Psoas muscle (tissue), 8 donors: ENCODE results near the gene SPARC. TPM values are rescaled to one million over a fixed set of nuclear protein-coding genes. Genes with fewer than 3 reads are reported as not detected.

ENCODE experiments used
- ATAC-seq, 4 donors: fragments of 200-7000 bp; cut with Tn5 transposase; one replicate each; pipeline ENCODE4 v1.9.1; 2020; ENCODE audit warnings: moderate library complexity in 3 of 4, mild to moderate bottlenecking in 2 of 4
- DNase-seq, 2 donors: peaks; one replicate each; pipeline ENCODE4 v3.0.0-alpha.2; 2020
- H3K27ac ChIP-seq: fragments of 200-600 bp; one replicate; pipeline ENCODE4 v1.8.0; 2022
- H3K27me3 ChIP-seq, 3 donors: fragments of 200-600 bp in 1 of 3; one replicate each; pipeline versions ENCODE4 v1.6.1 to v1.8.0; 2013 to 2022; ENCODE audit warnings: low read length in 2 of 3, mild to moderate bottlenecking in 2 of 3, moderate library complexity in 1 of 3; ENCODE audit not compliant: insufficient read depth in 3 of 3
- H3K36me3 ChIP-seq, 2 donors: fragments of 200-600 bp in 1 of 2; one replicate each; pipeline versions ENCODE4 v1.6.1 to v1.8.0; 2013 to 2022; ENCODE audit warnings: low read depth in 1 of 2, mild to moderate bottlenecking in 1 of 2, moderate library complexity in 1 of 2; ENCODE audit not compliant: insufficient read depth in 1 of 2
- H3K4me1 ChIP-seq: fragments of 200-600 bp; one replicate; pipeline ENCODE4 v1.8.0; 2022
- H3K4me3 ChIP-seq: fragments of 200-600 bp; one replicate; pipeline ENCODE4 v1.8.0; 2022; ENCODE audit warnings: mild to moderate bottlenecking
- H3K9me3 ChIP-seq: fragments of 200-600 bp; one replicate; pipeline ENCODE4 v1.8.0; 2022
- WGBS, 3 donors: extraction: QIAGEN DNeasy Blood & Tissue Kit; methylation state at CpG; one replicate each; pipeline versions ENCODE4 v1.1.6 to v1.1.7; 2013; 5-methylcytosine and 5-hydroxymethylcytosine counted together
- intact Hi-C, 2 donors: fragments of 100-400 bp; cut with DNase I; formaldehyde crosslinking; loops; one replicate each; pipeline versions ENCODE4 v1.11.0 to v1.14.2; 2022
- long read RNA-seq, 2 donors: library from polyadenylated mRNA; unstranded; transcript quantifications; one replicate each; pipeline ENCODE4 v2.0.0, GENCODE V29; 2021
- polyA plus RNA-seq, 3 donors: library from polyadenylated mRNA; stranded (reverse); fragments of 200-250 nt; gene quantifications; one replicate each; pipeline ENCODE4 v1.2.3, GENCODE V29; 2013
- total RNA-seq, 4 donors: library from RNA; stranded (reverse); fragmentation: NEBNext Ultra II Directional in 2 of 4; extraction: Animal tissue kit (Norgen Biotek cat#: 25700) in 2 of 4; gene quantifications; one replicate each; pipeline versions ENCODE4 v1.2.1 to v1.2.4, GENCODE V29; 2021 to 2023
- TF ChIP-seq, protein P1 (sequence below): fragments of 200-600 bp; IDR thresholded peaks from one replicate; pipeline ENCODE4 v1.8.0; 2022; ENCODE audit warnings: antibody characterized with exemption
- donor health status: healthy with polysubstance abuse.
- donor health status: DM: no; HTN: no; CAD: no; lungs with moderate emphysema.
- donor health status: Bipolar disorder and iron deficiency.
- donor health status: healthy.
- donor health status: DM: yes; HTN: yes; CAD: no.
- donor health status: DM: no; HTN: no; CAD: no.
- donor health status: DM: no; HTN: no; CAD: no.
- donor health status: DM: yes; HTN: yes; CAD: no.

SPARC gene, protein sequence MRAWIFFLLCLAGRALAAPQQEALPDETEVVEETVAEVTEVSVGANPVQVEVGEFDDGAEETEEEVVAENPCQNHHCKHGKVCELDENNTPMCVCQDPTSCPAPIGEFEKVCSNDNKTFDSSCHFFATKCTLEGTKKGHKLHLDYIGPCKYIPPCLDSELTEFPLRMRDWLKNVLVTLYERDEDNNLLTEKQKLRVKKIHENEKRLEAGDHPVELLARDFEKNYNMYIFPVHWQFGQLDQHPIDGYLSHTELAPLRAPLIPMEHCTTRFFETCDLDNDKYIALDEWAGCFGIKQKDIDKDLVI
- total RNA-seq (100 to 1,000 TPM; 175 to 687 (median 372) TPM), polyA plus RNA-seq (100 to 1,000 TPM; 111 to 331 (median 170) TPM)
- long read RNA-seq, donor 1, transcript SPARC-202 (4 exons, 1,598 nt) = minor isoform, 5 of 138 reads
- long read RNA-seq, donor 1, transcript SPARC-201 (10 exons, 3,701 nt) = major isoform, 92 of 138 reads
- long read RNA-seq, donor 1, partial matches to known transcripts = 29 of 138 reads
- long read RNA-seq, donor 1, other reads (novel, unspliced or antisense) = 12 of 138 reads
- long read RNA-seq, donor 2, transcript SPARC-201 (10 exons, 3,701 nt) = major isoform, 83 of 130 reads
- long read RNA-seq, donor 2, partial matches to known transcripts = 31 of 130 reads
- long read RNA-seq, donor 2, other reads (novel, unspliced or antisense) = 12 of 130 reads

DNA sequence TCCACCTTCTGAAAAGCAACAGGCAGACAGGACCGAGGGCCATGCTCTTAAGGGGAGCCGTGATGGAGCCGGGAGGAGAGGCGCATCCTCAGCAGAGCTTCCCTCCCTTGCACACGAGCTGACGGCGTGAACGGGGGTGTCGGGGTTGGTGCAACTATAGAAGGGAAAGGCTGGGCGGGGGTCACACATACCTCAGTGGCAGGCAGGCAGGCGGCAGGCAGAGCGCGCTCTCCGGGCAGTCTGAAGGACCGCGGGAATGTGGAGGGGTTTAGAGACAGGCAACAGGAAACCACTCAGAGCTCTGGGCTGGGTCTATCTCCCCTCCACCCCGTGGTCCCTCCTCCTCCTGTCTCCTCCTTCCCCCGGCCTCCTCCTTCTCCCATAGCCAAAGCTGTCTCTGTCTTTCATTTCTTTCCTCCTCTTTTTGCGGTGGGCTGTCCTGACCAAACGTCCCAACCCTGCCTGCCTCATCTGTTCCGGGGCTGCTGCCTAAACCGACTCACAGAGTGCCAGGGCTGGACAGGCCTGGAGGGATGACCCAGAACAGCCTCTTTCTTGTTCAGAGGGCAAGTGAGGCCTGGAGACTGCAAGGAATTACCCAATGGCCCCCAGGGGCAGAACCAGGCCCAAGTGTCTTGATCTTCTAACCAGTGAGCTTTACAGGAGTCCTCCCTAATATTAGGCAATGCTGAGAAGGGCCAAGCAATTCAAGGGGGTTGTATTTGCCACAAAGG lies at the start of gene SPARC:
TSS of gene SPARC (minus strand) at position 242 of the 734 bp plus-strand sequence. CDS start 10,727 bp downstream, outside the sequence.
- ATAC-seq = peak; percentile 72 to 77 (median 74)

DNA sequence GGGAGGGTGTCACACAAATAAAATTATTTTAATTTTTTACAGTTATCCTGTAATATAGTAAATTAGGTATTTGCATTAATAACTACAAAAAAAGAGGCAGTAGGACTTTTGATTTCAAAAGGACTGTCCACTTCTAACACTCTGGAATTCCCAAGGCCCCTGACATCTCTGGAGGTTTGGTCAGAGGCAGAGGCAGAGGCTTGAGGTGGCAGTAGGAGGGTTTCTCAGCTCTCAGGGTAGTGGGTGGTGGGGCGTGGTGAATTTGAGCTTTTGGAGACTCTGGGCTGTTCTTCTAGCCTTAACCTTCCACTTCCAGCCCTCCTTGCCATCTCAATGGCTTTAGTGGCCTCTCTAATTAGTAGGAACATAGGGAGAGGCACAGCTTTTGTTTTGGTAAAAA lies 48.9 kb upstream of the SPARC start:
- intact Hi-C loops = no loop called here
- TF ChIP-seq, protein P1, sequence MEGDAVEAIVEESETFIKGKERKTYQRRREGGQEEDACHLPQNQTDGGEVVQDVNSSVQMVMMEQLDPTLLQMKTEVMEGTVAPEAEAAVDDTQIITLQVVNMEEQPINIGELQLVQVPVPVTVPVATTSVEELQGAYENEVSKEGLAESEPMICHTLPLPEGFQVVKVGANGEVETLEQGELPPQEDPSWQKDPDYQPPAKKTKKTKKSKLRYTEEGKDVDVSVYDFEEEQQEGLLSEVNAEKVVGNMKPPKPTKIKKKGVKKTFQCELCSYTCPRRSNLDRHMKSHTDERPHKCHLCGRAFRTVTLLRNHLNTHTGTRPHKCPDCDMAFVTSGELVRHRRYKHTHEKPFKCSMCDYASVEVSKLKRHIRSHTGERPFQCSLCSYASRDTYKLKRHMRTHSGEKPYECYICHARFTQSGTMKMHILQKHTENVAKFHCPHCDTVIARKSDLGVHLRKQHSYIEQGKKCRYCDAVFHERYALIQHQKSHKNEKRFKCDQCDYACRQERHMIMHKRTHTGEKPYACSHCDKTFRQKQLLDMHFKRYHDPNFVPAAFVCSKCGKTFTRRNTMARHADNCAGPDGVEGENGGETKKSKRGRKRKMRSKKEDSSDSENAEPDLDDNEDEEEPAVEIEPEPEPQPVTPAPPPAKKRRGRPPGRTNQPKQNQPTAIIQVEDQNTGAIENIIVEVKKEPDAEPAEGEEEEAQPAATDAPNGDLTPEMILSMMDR = no peak
- WGBS, 3 donors = 95 to 100% (median 97%) methylated on average over 1 of the region's 1 CpG

More for the DNA sequence above, at the start of gene SPARC:
- Histone ChIP-seq H3K27ac (peak within 1 kb of the TSS; percentile 89), H3K9me3 (no peaks in the 10 kb centered on the region), H3K4me1 (peaks cover 29% of the 10 kb centered on the region), H3K4me3 (peak within 1 kb of the TSS; percentile 78), H3K36me3 (peaks cover 0 to 5% of the 10 kb centered on the region in 2 donors), H3K27me3 (no peaks in the 10 kb centered on the region)
- DNase-seq = peak; percentile 89 to 94
- intact Hi-C loops = no loop called here
- TF ChIP-seq, protein P1 = no peak
- 1 to 6% (median 3%) methylated on average over 17 to 22 of the region's 22 CpGs for WGBS, 3 donors

DNA sequence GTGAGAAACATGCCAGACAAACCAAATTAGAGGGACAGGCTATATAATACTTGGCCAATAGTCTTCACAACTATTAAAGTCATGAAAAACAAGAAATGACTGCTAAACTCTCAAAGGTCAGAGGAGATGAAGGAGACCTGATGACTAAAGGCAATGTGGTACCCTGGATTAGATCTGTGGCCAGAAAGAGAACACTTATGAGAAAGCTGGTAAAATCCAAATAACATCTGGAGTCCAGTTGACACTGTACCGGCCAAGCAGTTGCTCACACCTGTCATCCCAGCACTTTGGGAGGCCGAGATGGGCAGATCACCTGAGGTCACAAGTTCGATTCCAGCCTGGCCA lies 47.3 kb upstream of the SPARC start:
- 79 to 87% (median 81%) methylated on average over 3 of the region's 3 CpGs for WGBS, 3 donors
- Histone ChIP-seq H3K36me3 (no peaks in the 10 kb centered on the region), H3K9me3 (no peaks in the 10 kb centered on the region), H3K4me1 (no peaks in the 10 kb centered on the region), H3K27ac (no peak overlapping the region), H3K27me3 (no peaks in the 10 kb centered on the region), H3K4me3 (no peak overlapping the region)
- intact Hi-C loops = no loop called here
- ATAC-seq (no peak), DNase-seq (no peak)
- TF ChIP-seq, protein P1 = no peak

More for the DNA sequence above, 48.9 kb upstream of the SPARC start:
- no peak for DNase-seq
- Histone ChIP-seq H3K27me3 (no peaks in the 10 kb centered on the region), H3K4me1 (peaks cover 12% of the 10 kb centered on the region), H3K36me3 (no peaks in the 10 kb centered on the region), H3K27ac (no peak overlapping the region), H3K9me3 (no peaks in the 10 kb centered on the region), H3K4me3 (no peak overlapping the region)
- no peak for ATAC-seq

DNA sequence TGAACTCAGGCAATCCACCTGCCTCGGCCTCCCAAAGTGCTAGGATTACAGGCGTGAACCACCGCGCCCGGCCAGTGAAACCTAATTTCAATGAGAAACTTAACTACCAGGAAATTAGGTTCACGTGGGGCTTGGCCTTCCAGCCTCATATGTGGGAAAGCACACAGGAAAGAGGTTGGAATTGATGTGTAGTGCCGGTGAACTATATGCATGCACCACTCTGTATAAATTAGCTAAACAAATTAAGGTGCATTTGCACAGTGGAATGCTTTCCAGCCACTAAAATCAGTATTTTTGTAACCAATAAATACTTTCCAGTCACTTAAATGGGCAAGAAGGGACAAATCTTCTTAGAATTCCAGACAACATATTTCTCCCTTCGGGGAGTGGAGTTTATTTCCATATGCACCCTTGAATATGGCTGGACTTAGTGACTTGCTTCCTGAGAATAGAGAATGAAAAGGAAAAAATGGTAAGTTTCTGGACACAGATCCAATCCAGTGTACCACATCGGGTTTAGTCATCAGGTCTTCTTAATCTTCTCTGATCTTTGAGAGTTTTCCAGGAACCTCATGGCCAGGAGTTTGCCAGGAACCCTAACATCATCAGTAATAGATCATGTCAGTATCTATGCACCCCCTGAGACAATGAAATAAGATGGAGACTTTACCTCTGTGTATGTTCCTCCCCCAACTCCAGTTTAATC lies 46.8 kb upstream of the SPARC start:
- Histone ChIP-seq H3K4me3 (no peak overlapping the region), H3K36me3 (no peaks in the 10 kb centered on the region), H3K4me1 (no peaks in the 10 kb centered on the region), H3K27ac (no peak overlapping the region), H3K27me3 (no peaks in the 10 kb centered on the region), H3K9me3 (no peaks in the 10 kb centered on the region)
- 87 to 88% (median 88%) methylated on average over 9 of the region's 9 CpGs for WGBS, 3 donors
- ATAC-seq (no peak), DNase-seq (no peak)
- TF ChIP-seq, protein P1 = no peak
- intact Hi-C loops = no loop called here
